ENCODE measurements around the gene ZAR1.

DNA sequence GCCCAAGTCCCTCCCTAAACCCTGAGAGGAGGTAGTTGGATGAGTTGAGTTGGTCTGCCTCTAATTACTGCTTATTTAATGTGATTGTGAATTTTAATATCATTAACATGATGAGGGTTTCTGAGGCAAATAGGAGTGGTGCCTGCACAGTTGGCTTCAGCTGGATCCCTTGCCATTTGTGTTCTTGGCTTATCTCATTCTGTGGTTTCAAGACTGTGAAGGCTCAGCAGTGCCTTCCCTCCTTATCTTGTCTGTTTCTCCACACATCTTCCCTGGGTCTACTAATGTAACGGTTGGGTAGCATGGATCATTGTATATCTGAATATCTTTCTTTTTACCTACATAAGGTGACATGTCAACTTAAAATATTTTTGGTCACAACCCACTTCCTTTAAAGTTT, 8.5 kb upstream of the ZAR1 start:
- TF ChIP-seq YY1 (IDR thresholded peaks at IDR 0.05; ENCODE audit: low read depth): no peak
- TF ChIP-seq CREB1 (IDR thresholded peaks at IDR 0.05; ENCODE audit: low read depth): no peak
- no peak for TF ChIP-seq EP300 (IDR thresholded peaks at IDR 0.05; ENCODE audit: borderline replicate concordance)
- TF ChIP-seq, protein P1, sequence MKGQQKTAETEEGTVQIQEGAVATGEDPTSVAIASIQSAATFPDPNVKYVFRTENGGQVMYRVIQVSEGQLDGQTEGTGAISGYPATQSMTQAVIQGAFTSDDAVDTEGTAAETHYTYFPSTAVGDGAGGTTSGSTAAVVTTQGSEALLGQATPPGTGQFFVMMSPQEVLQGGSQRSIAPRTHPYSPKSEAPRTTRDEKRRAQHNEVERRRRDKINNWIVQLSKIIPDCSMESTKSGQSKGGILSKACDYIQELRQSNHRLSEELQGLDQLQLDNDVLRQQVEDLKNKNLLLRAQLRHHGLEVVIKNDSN (IDR thresholded peaks at IDR 0.05): no peak
- TF ChIP-seq, protein P2, sequence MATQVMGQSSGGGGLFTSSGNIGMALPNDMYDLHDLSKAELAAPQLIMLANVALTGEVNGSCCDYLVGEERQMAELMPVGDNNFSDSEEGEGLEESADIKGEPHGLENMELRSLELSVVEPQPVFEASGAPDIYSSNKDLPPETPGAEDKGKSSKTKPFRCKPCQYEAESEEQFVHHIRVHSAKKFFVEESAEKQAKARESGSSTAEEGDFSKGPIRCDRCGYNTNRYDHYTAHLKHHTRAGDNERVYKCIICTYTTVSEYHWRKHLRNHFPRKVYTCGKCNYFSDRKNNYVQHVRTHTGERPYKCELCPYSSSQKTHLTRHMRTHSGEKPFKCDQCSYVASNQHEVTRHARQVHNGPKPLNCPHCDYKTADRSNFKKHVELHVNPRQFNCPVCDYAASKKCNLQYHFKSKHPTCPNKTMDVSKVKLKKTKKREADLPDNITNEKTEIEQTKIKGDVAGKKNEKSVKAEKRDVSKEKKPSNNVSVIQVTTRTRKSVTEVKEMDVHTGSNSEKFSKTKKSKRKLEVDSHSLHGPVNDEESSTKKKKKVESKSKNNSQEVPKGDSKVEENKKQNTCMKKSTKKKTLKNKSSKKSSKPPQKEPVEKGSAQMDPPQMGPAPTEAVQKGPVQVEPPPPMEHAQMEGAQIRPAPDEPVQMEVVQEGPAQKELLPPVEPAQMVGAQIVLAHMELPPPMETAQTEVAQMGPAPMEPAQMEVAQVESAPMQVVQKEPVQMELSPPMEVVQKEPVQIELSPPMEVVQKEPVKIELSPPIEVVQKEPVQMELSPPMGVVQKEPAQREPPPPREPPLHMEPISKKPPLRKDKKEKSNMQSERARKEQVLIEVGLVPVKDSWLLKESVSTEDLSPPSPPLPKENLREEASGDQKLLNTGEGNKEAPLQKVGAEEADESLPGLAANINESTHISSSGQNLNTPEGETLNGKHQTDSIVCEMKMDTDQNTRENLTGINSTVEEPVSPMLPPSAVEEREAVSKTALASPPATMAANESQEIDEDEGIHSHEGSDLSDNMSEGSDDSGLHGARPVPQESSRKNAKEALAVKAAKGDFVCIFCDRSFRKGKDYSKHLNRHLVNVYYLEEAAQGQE (IDR thresholded peaks at IDR 0.05; ENCODE audit: low read depth): no peak
- no peak for TF ChIP-seq TCF12 (IDR thresholded peaks at IDR 0.05; ENCODE audit: low read depth)
- TF ChIP-seq TAF1 (IDR thresholded peaks at IDR 0.05; ENCODE audit: low read depth): no peak
- TF ChIP-seq ZBTB7A (IDR thresholded peaks at IDR 0.05; ENCODE audit: low read depth): no peak
- TF ChIP-seq MAX (IDR thresholded peaks at IDR 0.05): no peak
- no peak for TF ChIP-seq EGR1 (IDR thresholded peaks at IDR 0.05)
- TF ChIP-seq TEAD4 (IDR thresholded peaks at IDR 0.05): no peak
- TF ChIP-seq CEBPB (IDR thresholded peaks at IDR 0.05): no peak
- no peak for TF ChIP-seq RAD21 (IDR thresholded peaks at IDR 0.05; ENCODE audit: low read depth)
- TF ChIP-seq FOXM1 (IDR thresholded peaks at IDR 0.05; ENCODE audit: borderline replicate concordance, low read depth): no peak

Measured in Ishikawa (cell line).